LNCAP (cell line): ENCODE results near the gene SLAMF6.

Experiments
- CTCF ChIP-seq: fragments of 450-650 bp; IDR thresholded peaks from 2 replicates; pipeline ENCODE4 v1.5.1; 2017; ENCODE audit warnings: mild to moderate bottlenecking

Gene SLAMF6

GRCh38 chr1:160539990-160540858 is 17.2 kb upstream of the SLAMF6 start:
- TF ChIP-seq CTCF: no peak

GRCh38 chr1:160539684-160539989 is 16.6 kb upstream of the SLAMF6 start:
- TF ChIP-seq CTCF: no peak

- no peak for TF ChIP-seq CTCF
Measured at GRCh38 chr1:160538985-160539651, 16.1 kb upstream of the SLAMF6 start.

GRCh38 chr1:160537714-160538665 is 14.9 kb upstream of the SLAMF6 start:
- no peak for TF ChIP-seq CTCF

- TF ChIP-seq CTCF: no peak
Measured at GRCh38 chr1:160534823-160535605, 12.0 kb upstream of the SLAMF6 start.

GRCh38 chr1:160522136-160522535 is 919 bp downstream of the SLAMF6 start:
- no peak for TF ChIP-seq CTCF

GRCh38 chr1:160521554-160521953 is 1.5 kb downstream of the SLAMF6 start:
- no peak for TF ChIP-seq CTCF
